ENCODE data around the gene ROBO4.

Gene ROBO4

GRCh38 chr11:124840666-124841065, 57.0 kb downstream of the ROBO4 start:
- DNase-seq (ENCODE audit: low read depth): no peak

- no peak for DNase-seq (ENCODE audit: low read depth)
Measured at GRCh38 chr11:124839972-124840621, 57.6 kb downstream of the ROBO4 start.

- DNase-seq (ENCODE audit: low read depth): no peak
Measured at GRCh38 chr11:124839128-124839971, 58.3 kb downstream of the ROBO4 start.

GRCh38 chr11:124838805-124839127, 58.9 kb downstream of the ROBO4 start:
- DNase-seq (ENCODE audit: low read depth): no peak

- DNase-seq (ENCODE audit: low read depth): no peak
Measured at GRCh38 chr11:124837491-124837856, 60.2 kb downstream of the ROBO4 start.

- DNase-seq (ENCODE audit: low read depth): no peak
Measured at GRCh38 chr11:124835918-124836317, 61.7 kb downstream of the ROBO4 start.

GRCh38 chr11:124834526-124835180, 63.0 kb downstream of the ROBO4 start:
- no peak for DNase-seq (ENCODE audit: low read depth)
